Left colon (tissue), 2 donors: Measurements from ENCODE around the gene TBL2. TPM values are rescaled to one million over a fixed set of nuclear protein-coding genes. Genes with fewer than 3 reads are reported as not detected.
"Not testable (repeated sequence)": the region's sequence is repeated elsewhere in the genome, so short reads cannot be mapped to it uniquely, and the experiment has no call there.

Experiments
- ATAC-seq: fragments of 200-7000 bp; cut with Tn5 transposase; one replicate; pipeline ENCODE4 v1.9.1; 2020; ENCODE audit warnings: mild to moderate bottlenecking, moderate library complexity
- DNase-seq, 2 donors: peaks; one replicate each; pipeline ENCODE4 v3.0.0-alpha.2; 2020
- intact Hi-C, 2 donors: fragments of 100-400 bp; cut with DNase I in 1 of 2; cut with micrococcal nuclease in 1 of 2; formaldehyde crosslinking; loops; one replicate each; pipeline versions ENCODE4 v1.11.2 to v1.14.0; 2022; cut with DNase I, micrococcal nuclease
- total RNA-seq, 2 donors: library from RNA; stranded (reverse); fragmentation: NEBNext Ultra II Directional; extraction: Animal tissue kit (Norgen Biotek cat#: 25700); gene quantifications; one replicate each; pipeline ENCODE4 v1.2.1, GENCODE V29; 2021
- donor health status: DM: no; HTN: no; CAD: no.
- donor health status: DM: yes; HTN: yes; CAD: no.

TBL2 gene
- total RNA-seq, 2 donors from 2014 or later: 30.8 to 36.3 TPM

DNA sequence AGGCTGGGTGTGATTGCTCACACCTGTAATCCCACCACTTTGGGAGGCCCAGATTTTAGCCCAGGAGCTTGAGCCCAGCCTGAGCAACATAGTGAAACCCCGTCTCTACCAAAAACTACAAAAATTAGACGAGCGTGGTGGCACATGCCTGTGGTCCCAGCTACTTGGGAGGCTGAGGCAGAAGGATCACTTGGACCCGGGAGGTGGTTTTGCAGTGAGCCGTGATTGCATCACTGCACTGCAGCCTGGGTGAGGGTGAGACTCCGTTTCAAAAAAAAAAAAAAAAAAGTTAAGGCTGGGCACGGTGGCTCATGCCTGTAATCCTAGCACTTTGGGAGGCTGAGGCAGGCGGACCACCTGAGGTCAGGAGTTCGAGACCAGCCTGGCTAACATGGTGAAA is 2.6 kb upstream of the TBL2 start:
- DNase-seq, intact Hi-C loops, ATAC-seq: not testable (repeated sequence)

DNA sequence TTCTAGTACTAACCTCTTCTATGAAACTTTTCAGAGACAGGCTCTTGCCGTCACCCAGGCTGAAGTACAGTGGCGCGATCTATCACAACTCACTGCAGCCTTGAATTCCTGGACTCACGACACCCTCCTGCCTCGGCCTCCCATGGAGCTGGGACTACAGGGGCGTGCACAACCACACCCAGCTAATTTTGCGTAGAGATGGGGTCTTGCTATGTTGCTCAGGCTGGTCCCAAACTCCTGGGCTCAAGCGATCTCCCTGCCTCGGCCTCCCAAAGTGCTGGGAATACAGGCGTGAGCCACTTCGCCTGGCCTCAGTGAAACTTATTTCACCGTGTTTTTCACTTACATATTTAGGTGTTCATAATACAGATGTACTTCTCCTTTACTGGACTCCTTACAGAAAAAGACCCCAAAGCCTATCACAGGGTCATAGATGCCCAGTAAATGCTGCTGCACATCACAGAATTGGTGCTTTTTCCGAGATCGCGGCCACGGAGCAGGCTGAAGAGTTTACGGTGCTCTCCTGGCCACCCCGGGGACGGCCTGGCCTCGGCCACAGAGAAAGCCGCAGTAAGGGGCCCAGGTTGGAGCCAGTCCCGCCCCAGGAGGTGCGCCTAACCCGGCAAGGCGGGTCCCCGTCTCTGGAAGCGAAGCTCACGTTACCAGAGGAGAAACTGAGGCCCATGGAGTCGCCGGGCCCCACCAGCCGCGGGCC is 595 bp downstream of the TBL2 start:
- intact Hi-C loops: no loop called here
- peak; percentile 37 for ATAC-seq
- peak in 1 of 2 donors; percentile 32 for DNase-seq

DNA sequence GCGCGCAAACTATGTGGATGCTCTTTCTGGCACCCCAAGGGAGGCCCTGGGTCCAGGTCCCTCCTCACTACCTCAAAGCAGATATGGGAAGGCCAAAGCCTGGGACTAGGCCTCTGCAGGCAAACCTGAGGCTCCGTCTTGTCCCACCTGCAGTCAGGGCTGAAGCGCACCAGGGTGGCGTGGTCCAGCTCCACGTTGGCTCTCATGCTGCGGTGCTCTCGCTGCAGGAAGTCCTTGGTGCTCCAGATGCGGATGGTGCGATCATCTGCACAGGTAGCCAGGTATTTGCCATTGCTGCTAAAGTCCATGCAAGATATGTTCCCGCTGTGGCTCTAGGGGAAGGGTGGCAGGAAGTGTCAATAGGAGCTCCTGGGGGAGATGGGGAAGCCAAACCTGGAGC is 4.6 kb downstream of the TBL2 start:
- DNase-seq: no peak
- no peak for ATAC-seq
- intact Hi-C loops: no loop called here

DNA sequence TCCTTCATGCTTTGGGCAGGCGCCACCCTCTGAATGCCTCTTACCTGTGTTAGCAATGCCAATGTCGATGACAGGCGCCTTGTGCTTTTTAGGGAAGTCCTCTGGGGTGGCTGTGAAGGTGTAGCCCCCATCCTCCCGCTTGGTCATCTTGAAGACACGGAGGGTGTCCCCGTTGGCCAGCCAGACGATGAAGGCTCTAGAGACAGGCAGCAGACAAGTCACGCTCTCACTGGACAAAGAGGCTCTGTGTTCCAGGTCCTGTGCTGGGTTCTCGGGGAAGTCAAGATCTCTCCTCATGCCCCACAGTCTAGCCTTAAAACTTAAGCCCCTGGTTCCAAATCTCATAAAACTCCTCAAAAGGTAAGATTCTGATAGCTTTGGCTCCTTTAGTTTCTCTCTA is 5.1 kb downstream of the TBL2 start:
- ATAC-seq (no peak), DNase-seq (no peak)
- intact Hi-C loops: no loop called here

DNA sequence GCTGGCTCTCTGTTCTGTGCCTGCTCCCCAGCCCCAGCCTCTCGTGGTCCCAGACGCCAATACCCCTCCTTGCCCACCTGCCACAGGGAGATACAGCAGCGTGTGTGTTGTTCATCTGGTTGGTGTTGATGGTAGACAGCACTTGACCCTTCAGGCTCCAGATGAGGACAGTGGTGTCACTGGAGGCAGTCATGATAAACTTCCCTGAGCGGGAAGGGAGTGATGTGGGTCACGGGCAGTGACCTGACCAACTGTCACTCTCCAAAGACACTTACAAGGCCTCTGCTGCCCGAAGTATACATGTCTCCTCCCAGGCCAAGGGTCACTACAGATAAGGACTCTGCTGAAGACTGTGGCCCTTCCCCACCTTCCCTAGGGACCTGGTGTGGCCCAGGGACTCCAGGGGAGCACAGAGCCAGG is 5.6 kb downstream of the TBL2 start:
- ATAC-seq (peak; percentile 82), DNase-seq (no peak)
- intact Hi-C loops: no loop called here

DNA sequence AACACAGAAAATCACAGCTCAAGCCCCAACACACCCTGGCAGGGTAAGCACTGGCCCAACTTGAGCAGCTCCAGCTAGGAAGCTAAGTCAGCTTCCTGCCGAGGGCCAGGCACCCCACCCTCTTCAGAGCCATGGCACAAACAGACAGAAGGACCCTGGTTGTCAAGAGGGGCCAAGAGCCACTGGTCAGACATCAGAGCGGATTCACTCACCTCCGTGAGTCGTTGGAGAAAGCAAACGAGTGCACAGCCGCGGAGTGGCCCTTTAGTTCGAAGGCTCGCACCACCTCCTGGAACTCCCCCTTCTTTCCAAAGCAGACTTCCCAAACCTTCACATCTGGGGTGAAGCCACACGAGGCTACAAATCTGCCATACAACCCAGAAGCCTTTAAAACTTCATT is 7.4 kb downstream of the TBL2 start:
- DNase-seq (peak in 1 of 2 donors; percentile 18), ATAC-seq (no peak)
- intact Hi-C loops: no loop called here

DNA sequence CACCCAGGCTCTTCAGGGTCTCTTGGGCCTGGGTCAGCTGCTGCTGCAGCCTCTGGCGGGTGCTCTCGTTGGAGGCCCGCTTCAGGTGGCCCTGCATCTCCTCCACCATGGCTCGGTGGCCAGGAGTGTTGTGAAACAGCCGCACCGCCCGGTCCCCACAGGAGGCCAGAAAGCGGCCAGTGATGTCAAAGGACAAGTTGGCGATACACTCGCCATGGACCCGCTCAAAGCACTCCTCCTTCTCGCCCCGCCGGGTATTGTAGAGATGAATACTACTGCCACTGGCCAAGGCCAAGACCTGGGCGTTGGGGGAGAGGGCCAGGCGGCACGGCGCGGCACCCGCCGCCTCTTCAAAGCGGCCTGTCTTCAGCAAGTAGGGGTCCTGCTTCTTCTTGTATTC is 7.9 kb downstream of the TBL2 start:
- no peak for ATAC-seq
- intact Hi-C loops: no loop called here
- DNase-seq: no peak

DNA sequence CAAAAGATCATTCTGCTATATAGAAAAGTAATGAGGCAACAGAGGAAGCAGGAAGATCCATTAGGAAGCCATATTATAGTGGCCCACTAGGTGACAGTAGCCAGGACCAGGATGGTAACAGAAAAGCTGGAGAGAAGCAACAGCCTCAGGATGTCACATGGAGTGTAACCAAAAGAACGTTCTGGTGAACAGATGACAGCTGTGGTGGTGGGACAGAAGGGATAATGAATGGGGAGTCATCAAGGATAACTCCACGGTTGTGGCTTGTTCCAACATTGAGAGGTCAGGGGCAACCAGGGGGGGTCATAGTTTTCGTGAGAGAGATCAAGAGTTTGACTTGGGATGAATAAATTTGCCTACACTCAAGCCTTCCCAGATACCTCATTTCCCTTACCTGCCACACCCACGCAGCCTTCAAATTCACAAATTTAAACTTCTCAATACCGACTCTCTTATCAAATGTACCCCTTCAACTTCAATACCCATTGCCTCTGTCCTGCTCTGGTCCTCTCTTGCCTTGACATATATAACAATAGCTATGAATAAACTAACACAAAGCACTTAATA is 9.3 kb downstream of the TBL2 start:
- intact Hi-C loops: no loop called here
- no peak for DNase-seq
- ATAC-seq: no peak

DNA sequence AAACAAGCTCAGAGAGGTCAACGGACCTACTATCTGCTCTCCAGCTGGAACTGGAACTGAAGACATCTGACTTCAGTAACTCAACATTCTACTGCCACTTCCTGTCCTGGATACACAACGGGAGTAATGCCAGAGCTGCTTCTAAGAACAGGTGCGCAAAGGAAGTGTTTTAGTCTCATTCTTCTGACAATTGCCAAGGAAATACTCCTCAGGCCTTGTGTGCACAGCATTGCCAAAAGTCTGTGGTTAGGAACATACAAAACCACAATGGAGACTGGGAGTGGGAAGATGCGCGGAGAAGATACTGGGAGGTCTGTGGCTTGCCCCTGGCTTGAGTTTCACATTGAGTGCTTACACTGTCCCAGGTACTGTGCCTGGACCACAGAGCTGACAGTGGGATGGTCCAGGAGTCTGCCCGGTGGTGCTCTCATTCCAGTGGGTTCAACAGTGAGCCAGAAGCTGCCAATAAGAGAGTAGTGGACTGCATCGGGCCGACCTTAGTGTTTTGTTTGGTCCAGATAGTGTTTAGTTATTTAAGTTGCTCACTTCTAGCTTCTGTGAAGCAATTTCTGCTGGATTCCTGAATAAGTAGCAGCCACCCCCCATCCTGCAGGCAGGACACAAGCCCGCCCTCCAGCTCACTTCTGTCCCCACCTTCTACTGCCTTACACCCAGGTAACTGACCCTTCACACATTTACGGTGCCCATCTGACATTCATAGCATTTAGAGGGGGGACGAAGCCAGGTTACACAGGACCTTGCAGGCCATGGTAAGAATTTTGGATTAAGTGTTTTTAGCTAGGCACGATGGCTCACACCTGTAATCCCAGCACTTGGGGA is 10.3 kb downstream of the TBL2 start:
- DNase-seq (no peak), ATAC-seq (no peak)
- intact Hi-C loops: no loop called here

DNA sequence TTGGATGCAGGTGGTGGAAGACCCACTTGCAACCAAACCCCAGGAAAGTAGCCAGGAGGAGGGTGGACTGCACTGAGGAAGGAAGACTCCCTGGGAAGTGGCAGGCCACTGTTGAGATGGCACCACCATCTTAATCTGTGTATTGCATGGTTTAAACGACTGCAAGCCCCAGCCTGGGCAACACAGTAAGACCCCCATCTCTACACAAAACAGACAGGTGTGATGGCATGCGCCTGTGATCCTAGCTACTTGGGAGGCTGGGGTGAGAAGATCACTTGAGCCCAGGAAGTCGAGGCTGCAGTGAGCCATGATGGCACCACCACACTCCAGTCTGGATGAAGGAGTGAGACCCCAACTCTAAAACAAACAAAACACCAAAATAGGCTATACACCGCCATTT is 11.2 kb downstream of the TBL2 start:
- DNase-seq: peak in 1 of 2 donors; percentile 18
- intact Hi-C loops: no loop called here
- no peak for ATAC-seq

DNA sequence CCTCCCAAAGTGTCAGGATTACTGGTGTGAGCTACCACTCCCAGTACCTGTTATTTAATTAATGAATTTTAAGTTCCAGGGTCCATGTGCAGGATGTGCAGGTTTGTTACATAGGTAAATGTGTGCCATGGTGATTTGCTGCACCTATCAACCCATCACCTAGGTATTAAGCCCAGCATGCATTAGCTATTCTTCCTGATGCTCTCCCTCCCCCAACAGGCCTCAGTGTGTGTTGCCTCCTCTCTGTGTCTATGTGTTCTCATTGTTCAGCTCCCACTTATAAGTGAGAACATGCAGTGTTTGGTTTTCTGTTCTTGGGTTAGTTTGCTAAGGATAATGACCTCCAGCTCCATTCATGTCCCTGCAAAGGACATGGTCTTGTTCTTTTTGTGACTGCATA is 11.9 kb downstream of the TBL2 start:
- intact Hi-C loops: not testable (repeated sequence)
- peak; percentile 16 for ATAC-seq

DNA sequence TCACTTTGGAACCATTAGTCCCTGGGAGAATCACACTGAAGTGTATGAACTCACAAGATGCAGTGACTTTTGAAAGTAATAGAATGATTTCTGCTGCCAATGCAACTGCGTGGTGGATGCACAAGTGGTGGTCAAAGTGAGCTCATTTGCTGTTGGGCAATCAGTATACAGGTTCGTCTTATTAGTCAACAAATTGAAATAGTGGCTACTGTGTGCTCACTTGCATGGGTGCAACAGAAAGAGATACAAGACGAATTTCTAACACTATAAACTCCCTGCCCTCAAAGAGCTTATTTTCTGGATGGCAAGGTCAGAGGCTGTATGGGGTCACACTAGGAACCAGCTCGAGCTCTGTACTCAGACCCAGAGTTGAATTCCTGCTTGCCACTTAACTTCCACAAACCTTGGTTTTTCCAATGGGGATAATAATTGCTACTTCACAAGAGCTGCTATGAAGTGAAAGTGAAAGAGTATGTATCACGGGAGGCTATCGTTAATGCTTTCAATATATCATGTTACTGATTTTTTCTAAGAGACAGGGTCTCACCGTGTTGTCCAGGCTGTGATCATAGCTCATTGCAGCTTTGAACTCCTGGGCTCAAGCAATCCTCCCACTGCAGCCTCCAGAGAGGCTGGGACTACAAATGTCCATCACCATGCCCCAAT is 12.6 kb downstream of the TBL2 start:
- DNase-seq (no peak), ATAC-seq (peak; percentile 63)
- intact Hi-C loops: no loop called here

More for the DNA sequence above, 11.9 kb downstream of the TBL2 start:
- not testable (repeated sequence) for DNase-seq

DNA sequence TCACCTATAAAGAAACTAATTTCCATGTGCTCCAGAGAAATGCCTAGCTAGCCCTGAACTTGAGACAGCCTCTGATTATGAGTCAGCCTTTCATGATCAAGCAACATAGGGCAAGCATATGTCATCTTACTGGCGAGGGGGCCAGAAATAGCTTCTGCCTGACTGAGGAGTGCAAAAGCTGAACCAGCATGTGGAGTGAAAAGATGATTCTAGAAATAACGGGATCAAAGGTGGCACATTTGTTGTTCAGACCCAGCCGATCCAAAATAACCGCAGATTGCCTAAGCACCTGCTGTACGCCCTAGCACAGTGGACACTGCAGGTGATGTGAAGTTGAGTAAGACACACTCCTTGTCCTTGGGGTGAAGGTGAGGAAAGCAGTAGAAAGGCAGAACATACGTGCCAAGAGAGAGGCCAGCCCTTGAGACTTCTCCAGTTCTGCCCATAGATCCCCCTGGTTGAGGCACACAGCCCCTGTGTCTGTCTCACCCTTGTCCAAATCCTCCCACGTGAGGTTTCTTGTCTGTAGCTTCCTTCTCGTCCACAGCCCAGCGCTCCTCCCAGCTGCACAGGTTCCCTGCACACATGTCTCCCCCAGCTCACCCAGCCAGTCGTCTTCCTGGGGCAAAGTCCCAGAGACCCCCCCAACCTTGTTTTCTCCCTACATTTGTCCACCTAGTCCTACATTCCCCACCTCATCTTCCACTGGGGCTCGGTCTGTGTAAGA is 18.1 kb downstream of the TBL2 start:
- intact Hi-C loops: no loop called here

DNA sequence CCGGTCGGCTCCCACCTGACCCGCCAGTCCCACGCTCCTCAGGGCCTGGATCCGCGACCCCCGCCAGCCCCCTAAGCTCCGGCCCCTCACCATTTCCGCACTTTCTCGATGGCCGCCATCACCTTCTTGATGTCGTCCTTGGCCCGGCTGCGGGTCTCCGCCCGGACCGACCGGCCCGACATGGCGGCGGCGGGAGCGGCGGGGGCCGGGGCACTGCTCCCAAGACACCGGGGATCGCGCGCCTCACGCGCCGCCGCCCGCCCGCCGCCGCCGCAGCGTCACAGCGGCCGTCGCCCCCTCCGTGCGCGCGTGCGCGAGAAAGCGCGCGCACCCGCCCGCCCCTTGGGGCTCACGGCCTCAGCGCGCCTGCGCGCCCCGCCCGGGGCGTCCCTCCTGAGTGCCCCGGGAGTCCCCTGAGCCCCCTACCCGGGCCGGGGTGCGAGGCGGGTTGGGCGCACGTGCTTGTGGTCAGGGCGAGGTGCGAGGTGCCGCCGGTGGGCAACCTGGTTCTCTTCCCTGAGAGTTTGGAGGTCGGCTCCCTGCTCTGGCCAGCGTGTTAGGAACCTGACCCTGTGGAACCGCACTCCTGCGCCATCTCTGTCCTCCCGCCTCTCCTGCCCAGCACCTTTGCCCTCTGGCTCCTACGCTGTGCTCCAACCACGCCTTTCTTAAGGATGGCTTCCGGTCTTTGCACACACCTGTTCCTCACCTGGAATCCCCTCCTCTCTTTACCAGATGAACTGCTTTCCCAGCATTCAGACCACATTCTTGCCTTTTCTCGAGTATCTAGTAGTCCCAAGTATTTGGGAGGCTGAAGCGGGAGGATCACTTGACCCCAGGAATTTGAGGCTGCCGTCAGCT is 20.8 kb downstream of the TBL2 start, which contains the start of gene BCL7B:
TSS of gene BCL7B (minus strand) at position 294 of the 861 bp plus-strand sequence. CDS start at position 182, 112 bp downstream.
- intact Hi-C loops: no loop called here
- ATAC-seq: peak; percentile 71
- DNase-seq: peak; percentile 82 to 84

More for the DNA sequence above, 18.1 kb downstream of the TBL2 start:
- DNase-seq (no peak), ATAC-seq (no peak)

DNA sequence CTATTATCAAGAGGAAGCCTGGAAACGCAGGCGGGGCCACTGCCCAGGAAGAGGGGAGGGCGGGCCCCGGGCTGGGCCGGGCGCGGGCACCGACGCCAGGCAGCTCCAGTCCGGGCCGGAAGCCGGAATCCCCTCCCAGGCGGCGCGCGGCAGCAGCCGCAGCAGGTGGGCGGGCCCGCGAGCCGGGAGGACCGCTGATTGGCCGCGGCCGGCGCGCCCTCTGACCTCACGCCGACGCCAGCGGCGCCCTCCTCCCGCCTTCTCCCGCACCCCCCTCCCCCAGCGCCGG is 21.3 kb downstream of the TBL2 start:
- intact Hi-C loops: no loop called here
- peak; percentile 94 for DNase-seq
- peak; percentile 87 for ATAC-seq

DNA sequence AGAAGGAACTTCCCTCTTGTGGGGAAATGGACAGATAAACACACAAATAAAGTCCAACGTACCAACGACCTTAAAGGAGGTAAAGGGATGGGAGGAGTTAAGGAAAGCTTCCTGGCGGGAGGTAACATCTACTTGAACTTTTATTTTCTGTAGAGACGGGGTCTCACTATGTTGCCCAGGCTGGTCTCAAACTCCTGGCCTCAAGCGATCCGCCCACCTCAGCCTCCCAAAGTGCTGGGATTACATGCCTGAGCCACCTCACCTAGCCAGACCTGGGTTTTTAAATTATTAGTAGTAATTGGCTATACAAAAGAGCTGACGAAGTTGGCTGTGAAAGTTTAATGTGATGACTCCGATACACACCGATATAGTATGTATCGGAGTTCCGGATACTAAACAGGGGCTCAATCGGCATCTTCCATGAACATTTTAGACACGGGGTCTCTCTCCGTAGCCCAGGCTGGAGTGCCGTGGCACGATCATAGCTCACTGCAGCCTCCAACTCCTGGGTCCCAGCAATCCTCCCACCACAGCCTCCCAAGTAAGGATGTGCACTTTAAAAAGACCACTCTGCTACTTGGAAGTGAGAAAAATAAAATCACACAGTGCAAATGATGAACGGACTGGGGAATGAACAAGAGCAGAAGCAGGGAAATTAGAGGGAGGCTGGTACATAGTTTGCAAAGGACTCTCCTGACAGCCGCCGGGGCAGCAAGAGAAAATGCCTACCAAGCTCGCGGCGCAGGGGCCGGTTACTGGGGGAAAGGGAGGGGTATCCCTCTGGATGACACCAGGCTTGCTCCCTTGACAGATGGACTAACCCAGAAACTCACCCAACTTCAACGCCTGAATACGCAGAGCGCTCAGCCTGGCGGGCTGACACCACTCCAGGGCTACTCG is 21.9 kb downstream of the TBL2 start:
- intact Hi-C loops: no loop called here
- ATAC-seq (peak; percentile 37), DNase-seq (no peak)

DNA sequence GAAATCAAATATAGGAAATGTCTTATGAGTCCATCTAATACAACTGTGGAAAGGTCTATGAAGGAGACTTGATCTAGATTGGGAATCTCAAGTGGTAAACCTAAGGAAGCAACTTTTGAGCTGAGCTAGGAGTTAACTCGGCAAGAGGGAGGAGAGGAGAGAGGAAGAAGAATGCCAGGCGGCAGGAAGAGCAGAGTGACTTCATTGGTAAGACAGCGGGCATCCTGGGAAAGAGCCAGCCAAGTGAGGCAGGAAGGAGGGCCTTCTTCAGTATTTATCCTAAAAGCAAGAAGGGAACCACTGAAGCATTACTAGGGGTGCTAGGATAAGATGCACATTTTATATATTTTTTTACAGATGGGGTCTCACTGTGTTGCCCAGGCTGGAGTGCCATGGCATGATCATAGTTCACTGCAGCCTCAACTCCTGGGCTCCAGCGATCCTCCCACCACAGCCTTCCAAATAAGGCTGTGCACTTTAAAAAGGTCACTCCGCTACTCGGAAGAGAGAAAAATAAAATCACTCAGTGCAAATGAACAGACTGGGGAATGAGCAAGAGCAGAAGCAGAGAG is 22.9 kb downstream of the TBL2 start:
- intact Hi-C loops: no loop called here
- DNase-seq (no peak), ATAC-seq (no peak)
